VCaP (cell line): ENCODE data around the gene CAPNS2.

Source experiments
- H3K27ac ChIP-seq: fragments of 450-650 bp; 2 replicates; pipeline ENCODE4 v1.5.1; 2017
- TF ChIP-seq, protein P1 (sequence below): fragments of 450-650 bp; conservative IDR thresholded peaks from 2 replicates; pipeline ENCODE4 v1.5.1; 2017; ENCODE audit warnings: mild to moderate bottlenecking, moderate library complexity

CAPNS2 gene

GRCh38 chr16:55565086-55565485 is 1.4 kb upstream of the CAPNS2 start:
- TF ChIP-seq, protein P1, sequence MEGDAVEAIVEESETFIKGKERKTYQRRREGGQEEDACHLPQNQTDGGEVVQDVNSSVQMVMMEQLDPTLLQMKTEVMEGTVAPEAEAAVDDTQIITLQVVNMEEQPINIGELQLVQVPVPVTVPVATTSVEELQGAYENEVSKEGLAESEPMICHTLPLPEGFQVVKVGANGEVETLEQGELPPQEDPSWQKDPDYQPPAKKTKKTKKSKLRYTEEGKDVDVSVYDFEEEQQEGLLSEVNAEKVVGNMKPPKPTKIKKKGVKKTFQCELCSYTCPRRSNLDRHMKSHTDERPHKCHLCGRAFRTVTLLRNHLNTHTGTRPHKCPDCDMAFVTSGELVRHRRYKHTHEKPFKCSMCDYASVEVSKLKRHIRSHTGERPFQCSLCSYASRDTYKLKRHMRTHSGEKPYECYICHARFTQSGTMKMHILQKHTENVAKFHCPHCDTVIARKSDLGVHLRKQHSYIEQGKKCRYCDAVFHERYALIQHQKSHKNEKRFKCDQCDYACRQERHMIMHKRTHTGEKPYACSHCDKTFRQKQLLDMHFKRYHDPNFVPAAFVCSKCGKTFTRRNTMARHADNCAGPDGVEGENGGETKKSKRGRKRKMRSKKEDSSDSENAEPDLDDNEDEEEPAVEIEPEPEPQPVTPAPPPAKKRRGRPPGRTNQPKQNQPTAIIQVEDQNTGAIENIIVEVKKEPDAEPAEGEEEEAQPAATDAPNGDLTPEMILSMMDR: no peak
- no peak overlapping the region for H3K27ac ChIP-seq

DNA sequence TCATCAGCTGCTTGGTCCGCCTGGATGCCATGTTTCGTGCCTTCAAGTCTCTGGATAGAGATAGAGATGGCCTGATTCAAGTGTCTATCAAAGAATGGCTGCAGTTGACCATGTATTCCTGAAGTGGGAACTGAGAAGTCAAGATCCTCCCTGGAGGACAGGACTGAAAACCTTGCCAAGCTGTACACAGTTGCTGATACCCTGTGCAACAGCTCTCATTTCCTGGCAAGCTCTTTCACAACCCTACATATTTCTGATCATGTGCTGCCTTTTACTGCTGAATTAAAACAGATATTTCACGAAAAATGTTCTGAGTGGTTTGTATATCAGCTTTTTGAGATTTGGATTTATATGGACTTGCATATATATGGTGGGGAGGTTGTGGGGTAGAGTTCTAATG is 898 bp downstream of the CAPNS2 start:
- H3K27ac ChIP-seq: no peak overlapping the region
- TF ChIP-seq, protein P1: no peak

GRCh38 chr16:55568207-55568606 is 1.7 kb downstream of the CAPNS2 start:
- TF ChIP-seq, protein P1: no peak
- H3K27ac ChIP-seq: no peak overlapping the region

- TF ChIP-seq, protein P1: no peak
- no peak overlapping the region for H3K27ac ChIP-seq
These were observed 2.5 kb downstream of the CAPNS2 start for GRCh38 chr16:55569025-55569424.

DNA sequence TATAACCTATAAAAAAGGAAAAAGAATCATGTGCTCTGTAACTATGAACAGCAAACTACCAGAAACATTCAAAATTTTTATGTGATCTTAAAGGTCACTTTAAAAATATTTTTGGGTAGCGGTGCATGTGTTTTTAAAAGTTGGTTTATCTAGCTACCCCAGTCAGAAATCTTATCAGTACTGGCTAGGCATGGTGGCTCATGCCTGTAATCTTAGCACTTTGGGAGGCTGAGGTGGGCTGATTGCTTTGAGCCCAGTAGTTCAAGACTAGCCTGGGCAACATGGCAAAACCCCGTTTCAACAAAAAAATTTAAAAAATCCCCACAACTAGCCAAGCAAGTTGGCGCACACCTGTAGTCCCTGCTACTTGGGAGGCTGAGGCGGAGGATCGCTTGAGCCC is 3.7 kb downstream of the CAPNS2 start:
- TF ChIP-seq, protein P1: no peak

GRCh38 chr16:55571191-55571897 is 4.9 kb downstream of the CAPNS2 start:
- TF ChIP-seq, protein P1: no peak

More for the DNA sequence above, 3.7 kb downstream of the CAPNS2 start:
- H3K27ac ChIP-seq: no peak overlapping the region

DNA sequence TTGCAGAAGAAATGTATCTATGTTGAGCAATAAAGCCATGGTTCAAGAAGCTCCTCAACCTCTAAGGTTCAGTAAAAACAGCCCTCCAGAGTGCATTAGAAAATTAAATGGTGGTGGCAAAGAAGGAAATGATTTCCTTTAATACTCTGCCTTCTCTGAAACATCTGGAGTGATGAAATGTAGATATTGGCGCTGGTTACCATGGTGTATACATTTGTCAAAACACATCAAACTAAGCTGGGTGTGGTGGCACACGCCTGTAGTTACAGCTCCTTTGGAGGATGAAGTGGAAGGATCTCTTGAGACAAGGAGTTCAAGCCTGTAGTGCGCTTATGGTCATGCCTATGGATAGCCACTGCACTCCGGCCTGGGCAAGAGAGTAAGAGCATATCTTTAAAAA is 6.0 kb downstream of the CAPNS2 start:
- TF ChIP-seq, protein P1: no peak
- no peak overlapping the region for H3K27ac ChIP-seq

More at GRCh38 chr16:55571191-55571897, 4.9 kb downstream of the CAPNS2 start:
- no peak overlapping the region for H3K27ac ChIP-seq
